ENCODE data around the gene PLCG2.

Gene PLCG2

GRCh38 chr16:81803332-81803731 is 24.2 kb downstream of the PLCG2 start:
- TF ChIP-seq GABPA (IDR thresholded peaks at IDR 0.05; ENCODE audit: low read depth) (no peak), CTCF (IDR thresholded peaks at IDR 0.05; ENCODE audit: insufficient read depth, low read length) (no peak), POLR2AphosphoS5 (IDR thresholded peaks at IDR 0.05; ENCODE audit: low read depth) (no peak), SPI1 (IDR thresholded peaks at IDR 0.05; ENCODE audit: borderline replicate concordance, low read depth) (no peak), REST (IDR thresholded peaks at IDR 0.05; ENCODE audit: insufficient replicate concordance, low read depth) (no peak)
- no peak overlapping the region for H3K4me3 ChIP-seq (replicated peaks; ENCODE audit: insufficient read depth, low read length)
- no peaks in the 10 kb centered on the region for H3K27me3 ChIP-seq (ENCODE audit: insufficient read depth, poor library complexity, severe bottlenecking)
- no peak overlapping the region for H3K27ac ChIP-seq (replicated peaks)
- no peak for DNase-seq (ENCODE audit: low read depth in 1 of 2, low spot score in 1 of 2)

- Histone ChIP-seq H3K4me3 (replicated peaks; ENCODE audit: insufficient read depth, low read length) (no peak overlapping the region), H3K27ac (replicated peaks) (no peak overlapping the region), H3K27me3 (ENCODE audit: insufficient read depth, poor library complexity, severe bottlenecking) (no peaks in the 10 kb centered on the region)
- peak in 1 of 2 experiments; percentile 57 for DNase-seq (ENCODE audit: low read depth in 1 of 2, low spot score in 1 of 2)
- TF ChIP-seq GABPA (IDR thresholded peaks at IDR 0.05; ENCODE audit: low read depth) (no peak), SPI1 (IDR thresholded peaks at IDR 0.05; ENCODE audit: borderline replicate concordance, low read depth) (peak; percentile 82)
Observed at GRCh38 chr16:81804134-81804610, 25.1 kb downstream of the PLCG2 start.

DNA sequence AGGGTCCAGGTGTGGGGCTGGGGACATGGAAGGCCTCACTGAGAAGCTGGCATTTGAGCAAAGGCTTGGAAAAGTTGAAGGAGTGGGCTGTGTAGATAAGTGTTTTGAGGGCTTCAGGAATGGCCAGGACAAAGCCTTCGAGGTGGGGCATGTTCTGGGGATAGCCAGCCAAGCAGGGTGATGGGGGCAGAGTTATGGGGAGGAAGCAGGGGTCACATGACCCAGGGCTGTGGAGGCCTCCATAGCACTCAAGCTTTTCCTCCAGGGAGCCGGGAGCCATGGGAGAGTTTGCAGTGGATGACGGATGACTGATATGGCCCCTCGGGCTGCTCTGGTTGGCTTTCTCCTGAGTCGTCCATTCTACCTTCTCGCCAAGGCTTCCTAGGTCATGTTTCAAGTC is 27.6 kb downstream of the PLCG2 start:
- DNase-seq (ENCODE audit: low read depth in 1 of 2, low spot score in 1 of 2), result no peak
- TF ChIP-seq GABPA (IDR thresholded peaks at IDR 0.05; ENCODE audit: low read depth) (no peak), POLR2AphosphoS5 (IDR thresholded peaks at IDR 0.05; ENCODE audit: low read depth) (no peak), REST (IDR thresholded peaks at IDR 0.05; ENCODE audit: insufficient replicate concordance, low read depth) (no peak), CTCF (IDR thresholded peaks at IDR 0.05; ENCODE audit: insufficient read depth, low read length) (no peak), SPI1 (IDR thresholded peaks at IDR 0.05; ENCODE audit: borderline replicate concordance, low read depth) (no peak)

DNA sequence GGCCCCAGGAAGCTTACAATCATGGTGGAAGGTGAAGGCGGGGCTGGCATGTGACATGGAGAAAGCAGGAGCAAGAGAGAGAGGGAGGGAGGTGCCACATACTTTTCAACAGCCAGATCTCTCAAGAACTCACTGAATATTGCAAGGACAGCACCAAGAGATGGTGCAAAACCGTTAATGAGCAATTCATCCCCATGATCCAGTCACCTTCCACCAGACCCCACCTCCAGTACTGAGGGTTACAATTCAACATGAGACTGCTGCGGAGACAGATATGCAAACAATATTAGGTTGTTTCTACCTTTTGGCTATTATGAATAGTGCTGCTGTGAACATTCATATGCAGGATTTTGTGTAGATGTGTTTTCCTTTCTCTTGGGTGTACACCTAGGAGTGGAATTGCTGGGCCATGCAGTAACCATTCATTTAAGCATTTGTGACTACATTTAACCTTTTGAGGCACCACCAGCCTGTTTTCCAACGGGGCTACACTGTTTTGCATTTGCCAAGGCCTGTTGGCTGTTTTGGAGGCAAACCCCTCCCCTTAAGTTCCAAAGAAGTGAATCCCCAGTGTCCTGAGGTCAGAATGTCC is 28.8 kb downstream of the PLCG2 start:
- Histone ChIP-seq H3K4me3 (replicated peaks; ENCODE audit: insufficient read depth, low read length) (no peak overlapping the region), H3K27me3 (ENCODE audit: insufficient read depth, poor library complexity, severe bottlenecking) (no peaks in the 10 kb centered on the region), H3K27ac (replicated peaks) (no peak overlapping the region)
- no peak for TF ChIP-seq SPI1 (IDR thresholded peaks at IDR 0.05; ENCODE audit: borderline replicate concordance, low read depth)
- no peak for TF ChIP-seq REST (IDR thresholded peaks at IDR 0.05; ENCODE audit: insufficient replicate concordance, low read depth)
- TF ChIP-seq CTCF (IDR thresholded peaks at IDR 0.05; ENCODE audit: insufficient read depth, low read length), result no peak
- TF ChIP-seq GABPA (IDR thresholded peaks at IDR 0.05; ENCODE audit: low read depth), result no peak
- no peak for TF ChIP-seq POLR2AphosphoS5 (IDR thresholded peaks at IDR 0.05; ENCODE audit: low read depth)
- DNase-seq (ENCODE audit: low read depth in 1 of 2, low spot score in 1 of 2), result no peak

More for the DNA sequence above, 27.6 kb downstream of the PLCG2 start:
- no peak overlapping the region for H3K4me3 ChIP-seq (replicated peaks; ENCODE audit: insufficient read depth, low read length)
- no peaks in the 10 kb centered on the region for H3K27me3 ChIP-seq (ENCODE audit: insufficient read depth, poor library complexity, severe bottlenecking)
- no peak overlapping the region for H3K27ac ChIP-seq (replicated peaks)
